ENCODE measurements around the gene LIMS4.
"Not testable (repeated sequence)": the region's sequence is repeated elsewhere in the genome, so short reads cannot be mapped to it uniquely, and the experiment has no call there.

DNA sequence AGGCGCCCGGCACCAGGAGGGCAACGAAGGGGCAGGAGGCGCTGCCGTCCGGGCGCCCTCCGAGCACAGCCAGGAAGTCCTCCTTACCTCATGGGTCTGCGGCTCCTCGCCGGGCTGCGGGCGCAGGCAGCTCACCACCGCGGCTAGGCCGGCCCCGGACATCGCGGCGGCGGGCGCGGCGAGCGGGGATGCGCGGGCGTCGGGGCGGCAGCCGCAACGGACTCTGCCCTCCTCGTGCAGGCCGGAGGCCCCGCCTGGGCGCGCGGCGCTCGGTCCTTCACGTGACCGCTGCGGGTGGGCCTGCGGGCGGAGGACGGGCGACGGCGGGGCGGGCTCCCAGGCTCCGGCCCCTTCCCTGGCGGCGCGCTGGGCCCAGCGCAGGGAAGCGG lies 49.0 kb downstream of the LIMS4 start:
- TF ChIP-seq, protein P1, sequence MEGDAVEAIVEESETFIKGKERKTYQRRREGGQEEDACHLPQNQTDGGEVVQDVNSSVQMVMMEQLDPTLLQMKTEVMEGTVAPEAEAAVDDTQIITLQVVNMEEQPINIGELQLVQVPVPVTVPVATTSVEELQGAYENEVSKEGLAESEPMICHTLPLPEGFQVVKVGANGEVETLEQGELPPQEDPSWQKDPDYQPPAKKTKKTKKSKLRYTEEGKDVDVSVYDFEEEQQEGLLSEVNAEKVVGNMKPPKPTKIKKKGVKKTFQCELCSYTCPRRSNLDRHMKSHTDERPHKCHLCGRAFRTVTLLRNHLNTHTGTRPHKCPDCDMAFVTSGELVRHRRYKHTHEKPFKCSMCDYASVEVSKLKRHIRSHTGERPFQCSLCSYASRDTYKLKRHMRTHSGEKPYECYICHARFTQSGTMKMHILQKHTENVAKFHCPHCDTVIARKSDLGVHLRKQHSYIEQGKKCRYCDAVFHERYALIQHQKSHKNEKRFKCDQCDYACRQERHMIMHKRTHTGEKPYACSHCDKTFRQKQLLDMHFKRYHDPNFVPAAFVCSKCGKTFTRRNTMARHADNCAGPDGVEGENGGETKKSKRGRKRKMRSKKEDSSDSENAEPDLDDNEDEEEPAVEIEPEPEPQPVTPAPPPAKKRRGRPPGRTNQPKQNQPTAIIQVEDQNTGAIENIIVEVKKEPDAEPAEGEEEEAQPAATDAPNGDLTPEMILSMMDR (IDR thresholded peaks at IDR 0.05): not testable (repeated sequence)
- TF ChIP-seq POLR2AphosphoS5 (IDR thresholded peaks at IDR 0.05): not testable (repeated sequence)

Data from gastroesophageal sphincter (tissue), 3 donors.